Dedifferentiated amniotic fluid mesenchymal stem cell (primary cell): ENCODE results near the gene PRR36.
"Not testable (repeated sequence)": the region's sequence is repeated elsewhere in the genome, so short reads cannot be mapped to it uniquely, and the experiment has no call there.

Source experiments
- DNase-seq: peaks from one replicate; pipeline ENCODE4 v3.0.0-alpha.2; 2016; ENCODE audit errors: extremely low spot score

Gene PRR36

DNA sequence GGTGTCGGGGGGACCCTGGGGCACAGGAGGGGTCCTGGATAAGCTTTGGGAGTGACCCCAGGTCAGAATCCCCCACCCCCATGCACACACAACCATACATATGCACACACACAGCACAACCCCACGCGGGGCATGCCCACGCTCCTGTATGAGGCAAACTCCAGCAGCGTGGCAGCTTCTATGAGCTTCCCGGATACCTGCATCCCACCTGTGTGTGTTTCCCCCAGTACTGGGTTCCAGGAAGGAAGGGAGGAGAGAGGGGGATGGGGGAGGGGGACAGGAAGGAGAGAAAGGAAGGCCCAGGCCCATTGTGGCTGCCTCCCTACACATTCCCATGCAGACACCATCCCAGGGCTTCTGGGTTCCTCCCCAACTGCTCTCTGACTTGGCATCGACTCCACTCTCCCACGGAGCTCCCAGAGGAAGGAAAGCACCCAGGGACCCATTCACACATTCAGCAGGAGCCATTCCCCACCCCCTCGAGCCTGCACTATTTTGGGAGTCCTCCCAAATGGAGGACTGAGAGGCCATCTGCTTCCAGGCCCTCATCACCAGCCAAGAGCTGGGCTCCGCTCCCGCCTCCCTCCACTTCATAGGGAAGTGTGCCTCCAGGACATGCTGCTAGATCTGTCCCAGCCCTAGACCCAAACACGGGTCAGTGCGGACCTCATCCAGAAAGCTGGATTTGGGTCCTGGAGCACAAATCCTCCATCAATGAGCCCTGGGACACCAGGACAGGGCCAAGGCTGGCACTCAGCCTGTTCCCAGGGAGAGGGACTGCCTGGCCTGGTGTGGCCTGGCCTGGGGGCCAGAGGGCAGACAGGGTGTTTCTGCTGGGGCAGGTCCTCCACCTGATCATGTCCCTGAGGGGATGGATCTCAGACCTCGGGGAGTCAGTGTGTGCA lies 13.2 kb downstream of the PRR36 start:
- no peak for DNase-seq

DNA sequence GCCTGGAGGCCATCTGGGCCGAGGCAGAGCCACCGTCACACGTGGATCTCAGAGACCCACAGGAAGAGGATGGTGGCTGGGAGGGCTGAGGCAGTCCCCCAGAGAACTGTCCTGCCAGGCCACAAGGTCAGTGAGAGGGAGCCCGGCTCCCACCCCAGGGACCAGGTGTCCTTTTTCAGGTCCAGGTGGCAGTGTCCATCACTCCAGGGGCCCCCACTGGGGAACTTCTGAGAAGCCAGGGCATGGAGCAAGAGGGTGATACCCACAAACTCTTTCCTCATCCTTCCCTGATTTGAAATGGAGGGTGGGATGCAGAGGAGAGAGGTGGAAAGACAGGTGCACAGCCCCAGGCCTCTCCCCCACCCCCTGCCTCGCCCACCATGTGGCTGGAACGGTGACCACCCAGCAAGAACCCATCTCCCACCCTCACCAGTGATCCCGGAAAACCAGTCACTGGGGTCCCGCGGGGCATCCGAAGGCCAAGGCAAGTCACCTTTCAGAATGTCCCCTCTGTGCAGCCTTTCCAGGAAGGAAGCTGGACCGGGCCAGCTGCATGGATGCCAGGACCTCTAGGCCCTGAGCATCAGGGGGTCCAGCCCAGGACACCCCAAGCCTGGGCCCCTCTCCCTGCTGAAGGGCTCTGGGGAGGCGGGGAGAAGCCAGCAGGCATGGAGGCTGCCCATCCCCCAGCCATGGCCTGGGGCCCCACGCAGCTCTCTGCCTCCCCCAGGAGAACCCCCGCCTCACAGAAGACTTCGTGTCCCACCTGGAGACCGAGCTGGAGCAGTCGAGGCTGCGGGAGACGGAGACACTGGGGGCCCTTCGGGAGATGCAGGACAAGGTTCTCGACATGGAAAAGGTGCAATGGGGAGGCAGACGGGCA lies 14.1 kb downstream of the PRR36 start:
- no peak for DNase-seq

DNA sequence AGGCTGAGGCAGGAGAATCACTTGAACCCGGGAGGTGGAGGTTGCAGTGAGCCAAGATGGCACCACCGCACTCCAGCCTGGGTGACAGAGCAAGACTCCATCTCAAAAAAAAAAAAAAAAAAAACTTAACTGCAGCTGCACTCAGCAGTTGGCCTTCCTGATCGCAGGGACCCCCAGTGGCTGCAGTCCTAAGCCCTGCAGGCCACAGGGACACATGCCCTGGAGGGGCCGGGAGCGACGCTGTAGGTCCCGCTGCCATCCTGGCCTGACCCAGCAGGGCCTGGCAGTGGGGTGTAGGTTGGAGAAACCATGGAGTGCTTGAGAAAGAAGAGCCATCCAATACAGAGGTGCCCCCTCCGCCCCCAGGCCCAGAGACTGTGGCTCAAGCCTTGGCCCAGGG lies 15.1 kb downstream of the PRR36 start:
- not testable (repeated sequence) for DNase-seq

DNA sequence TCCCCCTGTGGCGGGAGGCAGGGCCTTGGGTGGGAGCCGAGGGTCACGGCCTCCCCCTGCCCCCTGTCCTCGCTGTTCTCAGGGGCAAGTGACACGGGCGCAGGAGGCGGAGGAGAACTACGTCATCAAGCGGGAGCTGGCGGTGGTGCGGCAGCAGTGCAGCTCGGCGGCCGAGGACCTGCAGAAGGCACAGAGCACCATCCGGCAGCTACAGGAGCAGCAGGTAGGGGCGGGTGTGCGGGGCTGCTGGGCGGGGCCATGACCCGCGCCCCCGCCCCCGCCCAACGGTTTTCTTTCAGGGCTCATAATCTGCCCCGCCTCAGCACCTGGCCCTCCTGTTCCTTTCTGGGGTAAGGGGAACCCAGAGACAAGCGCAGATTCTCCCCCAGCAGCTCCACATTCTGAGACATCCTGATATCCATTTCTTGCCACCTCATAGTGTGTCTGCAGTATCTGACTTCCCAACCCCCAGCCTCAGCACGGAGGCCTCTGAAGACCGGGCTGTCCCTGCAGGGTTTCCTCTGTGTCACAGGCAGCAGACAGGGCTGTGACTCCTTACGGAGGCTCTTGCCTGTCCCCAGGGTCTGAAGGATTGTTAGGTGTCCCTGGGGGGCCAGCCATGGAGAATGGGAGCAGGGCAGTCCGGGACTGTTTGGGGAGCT lies 15.9 kb downstream of the PRR36 start:
- no peak for DNase-seq

DNA sequence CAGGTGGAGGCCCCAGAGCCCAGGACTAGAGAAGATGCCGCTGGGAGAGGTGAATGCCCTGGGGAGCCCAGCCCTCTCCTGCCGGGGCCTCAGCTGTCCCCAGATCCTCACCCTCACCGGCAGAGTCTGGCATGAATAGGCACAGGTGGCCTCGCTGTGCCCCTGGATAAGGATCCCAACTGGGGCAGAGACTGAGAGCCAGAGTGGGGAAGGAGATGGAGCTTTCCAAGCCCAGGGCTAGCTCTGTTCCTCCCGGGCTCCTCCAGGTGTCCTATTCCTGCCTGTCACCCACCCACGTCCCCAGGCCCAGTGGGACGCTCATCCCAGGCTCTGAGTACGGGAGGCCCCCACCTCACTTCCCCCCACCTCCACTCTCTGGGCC lies 16.5 kb downstream of the PRR36 start:
- DNase-seq, result no peak

DNA sequence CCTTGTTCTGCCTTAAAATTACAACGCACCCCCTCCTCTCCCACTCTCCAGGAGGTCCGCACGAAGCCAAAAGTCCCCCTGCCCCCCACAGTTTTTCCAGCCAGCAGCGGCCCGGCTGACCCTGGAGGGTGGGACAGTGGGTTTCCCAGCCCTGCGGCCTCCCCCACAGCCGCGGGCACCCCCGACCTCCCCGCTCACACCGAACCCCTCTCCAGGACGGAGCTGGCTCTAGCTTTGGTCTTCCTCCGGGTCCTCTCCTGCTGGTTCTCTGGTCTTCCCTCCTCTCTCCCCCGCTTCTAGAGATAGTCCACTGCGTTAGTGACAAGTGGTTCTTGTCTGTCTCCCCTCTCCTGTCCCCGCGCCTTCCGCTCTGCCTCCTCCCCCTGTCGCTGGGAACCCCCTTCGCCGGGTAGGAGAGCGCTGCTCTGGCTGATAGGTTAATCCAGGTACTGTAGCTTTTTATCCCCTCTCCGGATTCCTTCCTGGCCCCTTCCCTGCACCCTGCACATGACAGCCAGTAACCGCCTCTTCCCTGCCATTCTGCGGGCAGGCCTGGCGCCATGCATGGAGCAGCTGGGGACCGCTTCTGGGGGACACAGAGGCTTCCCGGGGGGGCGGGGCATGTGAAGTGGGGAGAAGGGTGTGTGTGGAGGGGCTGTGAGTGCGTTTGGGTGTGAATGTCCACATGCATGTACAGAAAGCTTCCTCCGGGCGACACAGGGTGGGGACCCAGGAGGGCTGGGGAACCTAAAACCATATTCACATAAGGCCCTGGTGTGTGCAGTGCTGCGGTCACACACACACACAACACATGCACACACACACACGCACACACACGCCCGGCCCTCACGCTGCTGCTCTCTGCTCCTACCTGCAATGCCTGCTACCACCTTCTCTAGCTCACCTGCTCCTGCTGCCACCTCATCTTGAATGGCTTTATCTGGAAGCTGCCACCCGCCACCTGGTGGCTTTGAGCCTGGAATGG lies 17.2 kb downstream of the PRR36 start:
- no peak for DNase-seq

DNA sequence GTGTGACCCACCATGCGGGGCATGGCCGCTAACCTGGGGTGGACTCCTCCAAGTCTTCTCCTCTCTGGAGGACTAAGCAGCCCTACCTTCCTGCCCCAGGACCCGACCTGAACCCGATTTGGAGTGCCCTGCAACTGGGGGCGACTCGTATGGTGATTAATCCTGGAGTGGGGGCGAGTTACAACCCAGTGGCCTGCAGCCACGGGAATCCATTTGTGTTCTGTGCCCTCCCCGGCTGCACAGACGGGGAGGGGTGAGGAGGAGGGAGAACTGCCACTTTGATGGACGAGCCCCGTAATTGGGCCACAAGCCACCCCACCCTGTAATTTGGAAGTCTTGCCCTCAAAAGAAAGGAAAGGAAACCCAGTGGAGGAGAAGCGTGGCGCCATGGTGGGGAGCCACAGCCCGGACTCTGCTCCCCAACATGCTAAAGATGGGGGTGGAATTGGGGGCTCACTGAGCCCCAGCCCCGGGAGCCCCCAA lies 18.0 kb downstream of the PRR36 start:
- DNase-seq, result no peak

DNA sequence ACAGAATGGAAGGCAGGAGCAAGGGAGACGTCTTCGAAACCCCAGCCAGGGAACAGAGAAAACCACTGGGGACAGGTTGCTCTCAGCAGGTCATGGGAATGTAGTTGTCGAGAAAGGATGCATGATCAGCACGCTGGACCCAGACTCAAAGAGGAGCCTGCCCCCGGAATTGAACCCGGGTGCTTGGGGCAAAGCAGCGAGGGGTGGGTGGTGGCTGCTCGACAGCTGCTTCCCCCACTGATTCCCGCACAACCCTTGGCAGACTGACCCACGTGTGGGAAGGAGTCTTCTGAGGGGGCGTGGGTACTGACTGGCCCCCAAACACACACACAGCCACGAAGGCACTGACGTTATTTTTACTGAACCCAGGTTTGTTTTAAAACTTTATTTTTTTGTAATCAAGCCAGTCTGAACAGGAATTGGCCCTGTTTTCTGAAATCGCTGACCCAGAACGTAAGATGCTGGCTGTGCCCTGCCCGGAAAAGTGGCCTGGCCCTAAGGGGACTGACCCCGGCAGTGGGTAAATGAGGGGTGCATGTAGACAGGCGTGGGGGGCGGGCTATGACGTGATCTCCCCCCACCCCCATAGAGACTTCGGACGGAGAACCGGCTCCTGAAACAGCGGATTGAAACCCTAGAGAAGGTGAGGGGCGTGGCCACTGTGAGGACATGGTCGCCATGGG lies 18.6 kb downstream of the PRR36 start:
- DNase-seq, result no peak

DNA sequence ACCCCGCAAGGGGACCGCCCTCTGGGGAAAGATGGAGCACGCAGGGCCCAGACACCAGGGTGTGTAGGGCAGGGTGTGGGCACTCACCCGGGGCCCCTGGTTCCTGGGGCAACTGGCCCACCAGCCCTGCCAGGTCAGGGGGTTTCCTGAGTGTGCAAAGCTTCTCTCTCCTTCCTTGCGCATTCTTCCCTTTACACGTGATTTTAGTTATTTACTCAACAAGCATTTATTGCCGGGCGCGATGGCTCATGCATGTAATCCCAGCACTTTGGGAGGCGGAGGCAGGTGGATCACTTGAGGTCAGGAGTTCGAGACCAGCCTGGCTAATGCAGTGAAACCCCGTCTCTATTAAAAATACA lies 20.4 kb downstream of the PRR36 start:
- no peak for DNase-seq

DNA sequence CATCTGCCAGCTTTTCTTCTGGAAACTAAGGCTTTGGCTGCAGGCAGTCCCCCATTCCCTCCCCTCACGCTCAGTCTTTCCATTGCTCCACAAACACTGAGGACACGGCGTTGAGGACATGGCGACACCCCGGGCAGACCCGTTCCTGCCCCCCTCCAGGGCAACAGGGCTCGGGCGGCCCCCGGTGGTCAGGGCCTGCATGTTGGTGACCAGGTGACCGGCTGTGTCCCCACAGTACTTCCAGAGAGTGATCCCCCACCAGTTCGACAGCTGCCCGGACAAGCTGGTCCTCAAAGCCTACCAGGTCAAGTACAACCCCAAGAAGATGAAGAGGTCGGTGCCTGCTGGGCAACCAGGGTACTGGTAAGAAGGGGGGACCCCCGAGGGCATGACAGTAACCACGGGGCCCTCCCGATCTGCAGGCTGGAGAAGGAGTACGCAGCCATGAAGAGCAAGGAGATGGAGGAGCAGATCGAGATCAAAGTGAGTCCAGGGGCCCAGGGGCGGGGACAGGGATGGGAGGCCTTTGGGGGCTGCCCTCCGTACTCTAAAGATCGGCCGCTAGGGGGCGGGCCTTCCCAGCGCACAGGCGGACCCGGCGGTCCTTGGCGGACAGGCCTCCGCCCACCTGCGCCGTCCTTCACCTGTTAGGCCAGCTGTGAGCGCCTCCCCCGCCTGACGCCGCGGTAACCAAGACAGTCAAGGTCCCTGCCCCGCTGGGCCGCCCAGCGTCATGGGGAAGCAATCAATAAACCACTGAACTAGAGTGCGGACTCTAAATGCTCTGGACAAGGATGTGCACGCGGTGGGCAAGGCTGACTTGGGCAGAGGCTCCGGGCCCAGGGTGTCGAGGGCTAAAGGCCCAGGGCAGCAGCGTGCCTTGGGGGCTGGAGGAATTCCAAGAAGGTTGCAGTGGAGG lies 21.1 kb downstream of the PRR36 start:
- DNase-seq, result peak; percentile 18

DNA sequence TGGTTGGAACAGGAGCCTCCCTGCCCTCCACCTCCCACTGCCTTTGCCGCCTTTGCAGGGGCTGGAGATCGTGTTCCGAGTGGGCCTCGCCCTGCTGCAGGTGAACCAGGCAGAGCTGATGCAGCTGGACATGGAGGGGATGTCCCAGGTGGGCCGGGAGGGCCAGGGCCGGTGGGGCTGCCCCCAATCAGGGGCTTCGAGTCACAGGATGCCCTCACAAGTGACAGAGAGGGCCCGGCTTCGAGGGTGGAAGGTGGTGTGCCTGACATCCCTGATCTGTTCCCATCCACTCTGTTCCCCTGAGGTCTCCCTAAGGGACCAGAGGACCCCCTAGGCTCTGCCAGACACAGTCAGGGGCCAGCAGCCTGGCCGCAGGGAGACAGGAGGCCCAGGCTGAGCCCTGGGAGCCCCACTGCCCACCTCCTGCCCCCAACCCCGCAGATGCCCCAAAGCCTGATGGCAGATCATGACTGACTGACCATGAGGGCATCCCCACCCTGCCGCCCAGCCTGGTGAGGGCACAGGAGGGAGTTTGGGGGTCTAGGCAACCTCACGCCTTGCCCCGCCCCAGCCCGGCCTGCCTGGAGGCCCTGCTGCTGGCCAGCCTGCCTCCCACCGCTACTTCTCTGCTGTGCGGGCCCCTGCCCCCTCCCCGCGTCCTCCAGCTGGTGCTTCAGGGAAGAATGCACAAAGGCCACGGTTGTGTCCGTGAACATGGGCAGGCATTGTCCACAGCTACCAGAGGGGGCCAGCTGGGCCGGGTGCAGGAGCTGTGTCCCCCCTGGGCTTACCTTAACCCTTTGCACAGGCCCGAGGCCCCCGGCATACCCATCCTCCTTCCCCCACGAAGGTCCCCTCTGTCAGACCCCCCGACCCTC lies 22.3 kb downstream of the PRR36 start:
- no peak for DNase-seq

DNA sequence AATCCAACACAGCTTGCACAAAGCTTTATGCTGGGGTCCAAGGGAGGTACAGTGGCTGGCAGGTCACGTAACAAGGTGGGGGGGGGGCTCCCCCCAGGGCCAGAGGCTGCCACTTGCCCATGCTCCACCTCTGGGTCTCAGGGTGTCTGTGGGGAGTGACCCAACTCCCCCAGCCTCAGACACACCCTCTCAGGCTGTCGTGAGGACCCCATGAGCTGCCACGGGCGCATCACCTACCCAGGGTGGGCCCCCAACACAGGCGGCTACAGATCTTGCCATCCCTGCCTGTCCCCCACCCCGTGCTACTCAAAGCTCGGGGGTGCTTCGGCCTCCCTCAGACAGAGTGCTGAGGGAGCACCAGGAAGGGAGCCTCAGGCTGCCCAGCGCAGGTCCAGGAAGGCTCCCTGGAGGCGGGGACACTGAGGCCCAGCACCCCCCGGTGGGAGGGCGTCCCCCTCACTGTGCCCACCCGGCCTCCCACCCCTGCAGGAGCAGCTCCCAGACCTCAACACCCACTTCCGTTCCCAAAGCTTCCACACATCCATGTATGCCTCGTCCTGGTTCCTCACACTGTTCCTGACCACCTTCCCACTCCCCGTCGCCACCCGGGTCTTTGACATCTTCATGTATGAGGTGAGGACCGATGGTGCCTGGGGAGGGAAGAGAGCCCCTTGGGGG lies 23.1 kb downstream of the PRR36 start:
- DNase-seq, result no peak

DNA sequence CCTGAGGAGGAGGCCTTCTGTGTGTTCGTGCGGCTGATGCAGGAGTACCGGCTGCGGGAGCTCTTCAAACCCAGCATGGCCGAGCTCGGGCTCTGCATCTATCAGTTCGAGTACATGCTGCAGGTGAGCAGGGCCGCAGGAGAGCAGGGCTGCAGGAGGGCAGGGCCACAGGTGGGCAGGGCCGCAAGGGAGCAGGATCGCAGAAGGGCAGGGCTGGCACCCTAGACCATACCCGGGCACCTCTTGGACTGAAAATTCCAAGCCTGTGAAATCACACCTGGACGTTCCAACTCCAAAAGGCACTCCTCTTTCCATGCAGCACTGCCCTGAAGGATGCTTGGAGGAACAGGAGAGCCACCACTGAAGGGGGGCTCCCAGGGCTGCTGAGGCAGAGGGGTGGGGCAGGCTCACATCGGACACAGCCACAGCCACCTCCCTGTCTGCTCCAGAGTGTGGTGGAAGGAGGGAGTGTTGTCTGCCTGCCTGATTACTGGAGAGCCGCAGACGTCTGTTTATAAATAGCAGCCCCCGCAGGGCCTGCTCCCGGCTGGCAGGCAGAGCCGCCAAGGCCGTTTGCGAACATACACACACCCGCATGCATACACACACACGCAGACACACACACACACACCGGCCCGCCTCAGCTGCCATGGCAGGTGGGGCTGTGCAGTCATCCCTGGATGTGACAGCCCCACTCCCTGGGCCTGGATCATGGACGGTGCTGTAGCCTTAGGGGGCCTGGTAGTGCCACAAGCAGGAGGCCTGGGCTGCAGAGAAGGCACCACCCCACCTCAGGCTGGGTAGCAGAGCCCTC lies 24.0 kb downstream of the PRR36 start:
- no peak for DNase-seq

DNA sequence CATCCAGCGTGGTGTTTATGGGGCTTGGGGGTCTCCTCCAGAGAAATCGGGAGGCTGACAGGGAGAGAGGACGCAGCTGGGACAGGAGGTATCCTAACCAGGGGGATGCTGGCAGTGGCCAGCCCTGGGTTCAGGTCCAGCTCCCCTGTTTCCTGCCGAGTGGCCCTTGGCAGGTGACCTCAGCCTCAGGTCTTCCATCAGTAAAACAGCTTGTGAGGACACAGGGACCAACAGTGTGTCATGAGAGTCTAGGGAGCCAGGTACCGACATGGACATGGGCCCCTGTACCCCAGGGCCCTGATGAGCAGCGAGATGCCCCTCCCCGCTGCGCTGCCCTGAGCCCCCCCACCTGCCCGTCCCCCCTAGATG lies 24.6 kb downstream of the PRR36 start:
- DNase-seq, result no peak

DNA sequence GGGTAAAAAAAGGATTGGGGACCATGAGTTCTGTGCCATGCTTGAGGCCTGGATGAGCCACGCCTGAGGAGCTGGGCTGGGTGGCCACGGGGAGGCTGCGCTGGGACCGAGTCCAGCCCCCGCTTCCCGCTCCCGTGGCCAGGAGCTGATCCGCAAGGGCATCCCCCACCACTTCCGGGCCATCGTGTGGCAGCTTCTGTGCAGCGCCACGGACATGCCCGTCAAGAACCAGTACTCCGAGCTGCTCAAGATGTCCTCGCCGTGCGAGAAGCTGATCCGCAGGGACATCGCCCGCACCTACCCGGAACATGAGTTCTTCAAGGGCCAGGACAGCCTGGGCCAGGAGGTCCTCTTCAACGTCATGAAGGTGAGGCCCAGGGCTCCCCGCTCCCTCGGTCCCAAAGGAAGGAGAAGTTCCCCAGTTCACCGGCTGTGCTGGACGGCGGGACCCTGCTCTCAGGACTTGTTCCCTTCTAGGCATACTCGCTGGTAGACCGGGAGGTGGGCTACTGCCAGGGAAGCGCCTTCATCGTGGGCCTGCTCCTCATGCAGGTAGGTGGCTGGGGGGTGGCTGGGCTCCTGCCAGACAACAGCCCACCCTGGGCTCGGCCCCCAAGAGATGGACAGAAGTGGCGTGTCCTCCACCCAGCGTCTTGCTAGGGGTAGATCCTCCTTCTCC lies 25.3 kb downstream of the PRR36 start:
- DNase-seq, result no peak

DNA sequence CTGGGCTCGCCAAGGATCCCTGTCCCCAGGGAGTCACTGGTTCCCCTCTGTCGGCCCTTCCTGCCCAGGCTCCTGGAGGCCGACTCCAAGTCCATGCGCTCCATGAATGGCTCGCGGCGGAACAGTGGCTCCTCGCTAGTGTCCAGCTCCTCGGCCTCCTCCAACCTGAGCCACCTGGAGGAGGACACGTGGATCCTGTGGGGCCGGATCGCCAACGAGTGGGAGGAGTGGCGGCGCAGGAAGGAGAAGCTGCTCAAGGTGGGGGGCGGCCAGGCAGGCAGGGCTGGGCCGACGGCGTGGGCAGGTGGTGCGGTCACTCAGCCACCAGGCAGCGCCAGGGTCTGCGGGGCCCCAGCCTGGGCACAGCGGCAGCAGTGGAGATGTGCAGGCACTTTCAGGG lies 26.5 kb downstream of the PRR36 start:
- no peak for DNase-seq
